CD4-positive, alpha-beta T cell (primary cell): Measurements from ENCODE around the gene C19orf53. TPM values are rescaled to one million over a fixed set of nuclear protein-coding genes. Genes with fewer than 3 reads are reported as not detected.

Source experiments
- ATAC-seq: fragments of 200-7000 bp; cut with Tn5 transposase; one replicate; pipeline ENCODE4 v1.10.0; 2022; ENCODE audit warnings: mild to moderate bottlenecking; ENCODE audit not compliant: poor library complexity
- CTCF ChIA-PET: fragments of 350-600 bp; sonication (Branson Sonifier 250); formaldehyde crosslinking; loops from one replicate; lab custom pipeline; 2021; ENCODE audit warnings: antibody characterized with exemption, inconsistent platforms; lab: Charles Lee
- POLR2A ChIA-PET: fragments of 350-600 bp; sonication (Branson Sonifier 250); formaldehyde crosslinking; loops from one replicate; lab custom pipeline; 2021; ENCODE audit warnings: antibody characterized with exemption, inconsistent platforms; lab: Charles Lee
- DNase-seq, 14 experiments: peaks; one replicate each; pipeline ENCODE4 v3.0.0-alpha.2; 2013 to 2020; ENCODE audit warnings: mixed read lengths in 2 of 14
- H3K27ac ChIP-seq, 2 donors: one replicate each; pipeline versions ENCODE4 v1.5.1 to v1.7.0; 2013; ENCODE audit warnings: low read length in 2 of 2, low read depth in 1 of 2, mild to moderate bottlenecking in 1 of 2
- H3K27me3 ChIP-seq, 2 experiments: 1 replicate in 1 of 2; 2 replicates in 1 of 2; pipeline versions ENCODE4 v1.6.1 to v1.7.0; 2013; ENCODE audit warnings: low read length in 2 of 2, control low read depth in 1 of 2, mild to moderate bottlenecking in 1 of 2, moderate library complexity in 1 of 2; ENCODE audit not compliant: insufficient read depth in 2 of 2, control insufficient read depth in 1 of 2
- H3K36me3 ChIP-seq: one replicate; pipeline ENCODE4 v1.6.1; 2013; ENCODE audit warnings: low read length, control low read depth; ENCODE audit not compliant: insufficient read depth
- H3K4me1 ChIP-seq: one replicate; pipeline ENCODE4 v1.6.1; 2013; ENCODE audit warnings: low read length, control low read depth; ENCODE audit not compliant: insufficient read depth
- H3K4me3 ChIP-seq: one replicate; pipeline ENCODE4 v1.5.1; 2013; ENCODE audit warnings: mild to moderate bottlenecking, low read length, moderate library complexity
- H3K9me3 ChIP-seq, 2 experiments: 1 replicate in 1 of 2; 2 replicates in 1 of 2; pipeline versions ENCODE4 v1.6.1 to v1.7.0; 2013; ENCODE audit warnings: low read length in 2 of 2, mild to moderate bottlenecking in 2 of 2, control low read depth in 1 of 2, moderate library complexity in 1 of 2; ENCODE audit not compliant: control insufficient read depth in 1 of 2, insufficient read depth in 1 of 2
- H3K27ac Mint-ChIP-seq: one replicate; pipeline ENCODE4 v1.8.0; 2020; ENCODE audit warnings: mixed read lengths
- H3K27me3 Mint-ChIP-seq: one replicate; pipeline ENCODE4 v1.8.0; 2021; ENCODE audit warnings: mixed read lengths
- H3K36me3 Mint-ChIP-seq: one replicate; pipeline ENCODE4 v1.8.0; 2021; ENCODE audit warnings: low read depth, mixed read lengths
- H3K4me1 Mint-ChIP-seq: one replicate; pipeline ENCODE4 v1.8.0; 2021; ENCODE audit warnings: low read depth, mixed read lengths
- H3K4me3 Mint-ChIP-seq: one replicate; pipeline ENCODE4 v1.8.0; 2020; ENCODE audit warnings: mild to moderate bottlenecking, mixed read lengths
- H3K9me3 Mint-ChIP-seq: one replicate; pipeline ENCODE4 v1.8.0; 2020; ENCODE audit warnings: mixed read lengths
- CTCF ChIP-seq: fragments of 200-600 bp; IDR thresholded peaks from one replicate; pipeline ENCODE4 v1.8.0; 2022; ENCODE audit warnings: antibody characterized with exemption, mild to moderate bottlenecking
- intact Hi-C, 2 experiments: fragments of 100-400 bp; cut with DNase I in 1 of 2; cut with micrococcal nuclease in 1 of 2; formaldehyde crosslinking; loops; one replicate each; pipeline versions ENCODE4 v1.15.1 to v1.9.0; 2023 to 2025; cut with DNase I, micrococcal nuclease
- total RNA-seq, 174 experiments: library from RNA in 2 of 174; stranded (reverse) in 2 of 174; gene quantifications; one replicate each; pipeline ENCODE4 v1.2.3 and lab custom pipeline; 2021 to 2026

The C19orf53 gene
- total RNA-seq, 2 experiments from 2014 or later = 119 TPM

- intact Hi-C loops = loop anchor here (2.0 kb wide), 2 partner anchors 20 to 52 kb away; partner anchors contain the start of gene C19orf53 (in 1 of the 2)
These were observed 20.1 kb downstream of the C19orf53 start for GRCh38 chr19:13794398-13794756.

GRCh38 chr19:13794757-13795589 is 20.7 kb downstream of the C19orf53 start, which contains the start of gene ZSWIM4:
TSS of gene ZSWIM4 (plus strand) at chr19:13795443. CDS start at chr19:13795649, 206 bp downstream.
- Mint-ChIP-seq H3K27me3 (no peaks in the 10 kb centered on the region), H3K4me3 (peak within 1 kb of the TSS; percentile 96), H3K36me3 (peaks cover 4% of the 10 kb centered on the region), H3K27ac (peak within 1 kb of the TSS; percentile 90), H3K9me3 (no peaks in the 10 kb centered on the region), H3K4me1 (peaks cover 40% of the 10 kb centered on the region)
- POLR2A ChIA-PET = interaction anchor here (0.6 to 3.8 kb wide), 14 partner anchors 7 to 323 kb away, joined by 3 to 21 read pairs (median 5); partner anchors contain the start of genes C19orf53, DCAF15, IL27RA and MRI1
- Histone ChIP-seq H3K27ac (peak within 1 kb of the TSS; percentile 59 to 64), H3K36me3 (no peaks in the 10 kb centered on the region), H3K4me1 (peaks cover 34% of the 10 kb centered on the region), H3K9me3 (no peaks in the 10 kb centered on the region), H3K4me3 (peak within 1 kb of the TSS; percentile 70), H3K27me3 (no peaks in the 10 kb centered on the region)
- CTCF ChIA-PET = interaction anchor here (0.6 to 1.8 kb wide), 3 partner anchors 11 to 67 kb away, joined by 3 to 4 read pairs (median 4); no protein-coding TSS in a partner anchor
- DNase-seq (peak; percentile 66 to 97 (median 90)), ATAC-seq (peak; percentile 85)
- intact Hi-C loops = loop anchor here (1.0 to 2.0 kb wide), 3 partner anchors 20 to 52 kb away; partner anchors contain the start of gene C19orf53 (in 2 of the 2)
- TF ChIP-seq CTCF = no peak

More at GRCh38 chr19:13794398-13794756, 20.1 kb downstream of the C19orf53 start:
- ChIA-PET POLR2A (interaction anchor here (0.6 to 3.4 kb wide), 11 partner anchors 20 to 237 kb away, joined by 3 to 21 read pairs (median 5); partner anchors contain the start of genes C19orf53, DCAF15, IL27RA and MRI1), CTCF (interaction anchor here (0.7 to 1.8 kb wide), 3 partner anchors 10 to 205 kb away, joined by 3 to 4 read pairs (median 3); no protein-coding TSS in a partner anchor)
- Mint-ChIP-seq H3K4me3 (peak overlapping the region; percentile 96), H3K4me1 (peaks cover 41% of the 10 kb centered on the region), H3K27ac (peak overlapping the region; percentile 90), H3K27me3 (no peaks in the 10 kb centered on the region), H3K9me3 (no peaks in the 10 kb centered on the region), H3K36me3 (peaks cover 4% of the 10 kb centered on the region)
- H3K4me3 ChIP-seq = peak overlapping the region; percentile 70
- peaks cover 40% of the 10 kb centered on the region for H3K4me1 ChIP-seq
- no peaks in the 10 kb centered on the region for H3K9me3 ChIP-seq
- H3K36me3 ChIP-seq = no peaks in the 10 kb centered on the region
- peak overlapping the region; percentile 59 to 64 for H3K27ac ChIP-seq
- DNase-seq = peak in 1 of 14 experiments; percentile 37
- no peak for TF ChIP-seq CTCF
- peak; percentile 3 for ATAC-seq
- no peaks in the 10 kb centered on the region for H3K27me3 ChIP-seq

GRCh38 chr19:13795595-13796300 is 21.5 kb downstream of the C19orf53 start:
- H3K4me3 Mint-ChIP-seq = peak overlapping the region; percentile 82
- Histone ChIP-seq H3K27me3 (no peaks in the 10 kb centered on the region), H3K4me1 (peaks cover 29% of the 10 kb centered on the region), H3K36me3 (no peaks in the 10 kb centered on the region), H3K9me3 (no peaks in the 10 kb centered on the region), H3K27ac (peak overlapping the region in 1 of 2 donors; percentile 59), H3K4me3 (peak overlapping the region; percentile 70)
- ATAC-seq (peak; percentile 4), DNase-seq (peak in 1 of 14 experiments; percentile 35)
- CTCF ChIA-PET = interaction anchor here (0.6 to 3.2 kb wide), 3 partner anchors 25 to 67 kb away, joined by 4 to 16 read pairs (median 4); no protein-coding TSS in a partner anchor
- H3K27ac Mint-ChIP-seq = peak overlapping the region; percentile 90
- intact Hi-C loops = loop anchor here (1.0 to 2.0 kb wide), 4 partner anchors 21 to 51 kb away; partner anchors contain the start of gene C19orf53 (in 2 of the 2)
- peaks cover 4% of the 10 kb centered on the region for H3K36me3 Mint-ChIP-seq
- H3K4me1 Mint-ChIP-seq = peaks cover 34% of the 10 kb centered on the region
- H3K9me3 Mint-ChIP-seq = no peaks in the 10 kb centered on the region
- TF ChIP-seq CTCF = no peak
- POLR2A ChIA-PET = interaction anchor here (1.0 to 3.8 kb wide), 11 partner anchors 8 to 322 kb away, joined by 3 to 21 read pairs (median 6); partner anchors contain the start of genes C19orf53, IL27RA, MRI1 and PRKACA
- H3K27me3 Mint-ChIP-seq = no peaks in the 10 kb centered on the region
